Uterus (tissue), 2 donors: ENCODE measurements around the gene KIN.

Experiments used
- CTCF ChIP-seq, 4 experiments: fragments of 200-600 bp in 2 of 4; fragments of 450-650 bp in 2 of 4; sonication (generic) in 2 of 4; IDR thresholded peaks; one replicate each; pipeline ENCODE4 v1.5.1; 2016 to 2019; ENCODE audit warnings: antibody characterized with exemption in 4 of 4, mild to moderate bottlenecking in 2 of 4, moderate library complexity in 1 of 4
- POLR2A ChIP-seq, 2 donors: fragments of 450-650 bp; IDR thresholded peaks; one replicate each; pipeline ENCODE4 v1.6.1; 2016; ENCODE audit warnings: antibody characterized with exemption in 2 of 2, mild to moderate bottlenecking in 1 of 2, moderate library complexity in 1 of 2

DNA sequence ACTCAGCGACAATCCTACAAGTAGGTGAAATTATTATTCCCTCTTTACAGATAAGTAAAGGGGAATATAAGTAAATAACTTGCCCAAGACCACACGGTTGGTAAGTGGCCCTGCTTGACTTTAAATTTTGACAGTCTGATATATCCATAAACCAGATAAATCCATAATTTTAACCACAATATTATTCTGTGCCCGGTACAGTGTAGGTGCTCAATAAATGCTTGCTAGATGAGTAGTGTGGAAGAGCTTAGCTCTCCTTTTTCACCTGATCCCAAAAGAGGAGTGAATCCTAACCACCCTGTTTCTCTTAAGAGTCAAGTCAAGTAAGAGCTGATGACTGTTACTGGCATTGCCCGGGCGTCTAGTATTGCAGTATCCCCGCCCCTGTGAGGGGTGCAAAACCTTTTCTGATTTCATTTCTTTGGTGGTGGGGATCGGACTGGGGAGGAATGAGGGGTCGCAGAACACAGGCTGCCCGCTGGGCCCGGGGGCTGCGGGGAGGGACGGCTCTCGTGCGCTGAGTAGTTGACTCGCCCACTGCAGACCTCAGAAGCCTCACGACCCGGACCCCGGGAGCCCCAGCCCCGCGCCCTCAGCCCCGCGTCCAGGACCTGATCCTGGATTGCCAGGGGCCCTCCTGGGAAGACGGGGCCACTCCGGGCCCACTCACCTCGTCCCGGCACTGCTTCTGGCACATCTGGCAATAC is 490 bp downstream of the KIN start:
- no peak for TF ChIP-seq CTCF (IDR thresholded peaks at IDR 0.05)
- no peak for TF ChIP-seq POLR2A (IDR thresholded peaks at IDR 0.05)
